K562 (cell line): ENCODE data around the gene BCKDK. TPM values are rescaled to one million over a fixed set of nuclear protein-coding genes. Genes with fewer than 3 reads are reported as not detected.
A peak's percentile ranks its signal among the peaks of the same experiment; 100 is the strongest.

Source experiments
- CAMTA2 ChIP-seq: fragments of 250-450 bp; sonication (Bioruptor Pico); conservative IDR thresholded peaks from 2 replicates; pipeline ENCODE4 v1.5.1; 2022
- CBFA2T3 ChIP-seq: fragments of 450-650 bp; IDR thresholded peaks from 2 replicates; pipeline ENCODE4 v1.6.1; 2017
- FOXA3 ChIP-seq, 2 experiments: fragments of 450-650 bp in 1 of 2; sonication (generic) in 1 of 2; formaldehyde crosslinking; IDR thresholded peaks in 1 of 2; conservative IDR thresholded peaks in 1 of 2; 2 replicates each; pipeline versions ENCODE4 v1.4.0 to v1.8.0; 2020 to 2022; ENCODE audit warnings: mild to moderate bottlenecking in 2 of 2, missing genetic modification reagents in 1 of 2
- RAD51 ChIP-seq: fragments of 450-650 bp; IDR thresholded peaks from 2 replicates; pipeline ENCODE4 v1.7.1; 2016; ENCODE audit warnings: low read depth, mild to moderate bottlenecking, borderline replicate concordance
- RFX7 ChIP-seq: fragments of 250-450 bp; sonication (Bioruptor Pico); IDR thresholded peaks from 2 replicates; pipeline ENCODE4 v1.5.1; 2021; ENCODE audit warnings: mild to moderate bottlenecking
- SREBF2 ChIP-seq: sonication (generic); formaldehyde crosslinking; IDR thresholded peaks from 2 replicates; pipeline ENCODE4 v1.4.0; 2020; ENCODE audit warnings: mild to moderate bottlenecking, missing genetic modification reagents
- TAF1 ChIP-seq: IDR thresholded peaks from 2 replicates; pipeline ENCODE4 v1.6.1; 2011; ENCODE audit warnings: mild to moderate bottlenecking, low read length, moderate library complexity; ENCODE audit not compliant: insufficient read depth, control insufficient read depth, severe bottlenecking; ENCODE audit errors: extremely low read depth
- TARDBP ChIP-seq: fragments of 450-650 bp; IDR thresholded peaks from 2 replicates; pipeline ENCODE4 v1.6.1; 2016
- TCF7L2 ChIP-seq: fragments of 150-350 bp; IDR thresholded peaks from 2 replicates; pipeline ENCODE4 v1.6.1; 2016; ENCODE audit warnings: low read depth, mild to moderate bottlenecking, low read length, moderate library complexity
- TFAM ChIP-seq: fragments of 250-450 bp; sonication (Bioruptor Pico); conservative IDR thresholded peaks from 2 replicates; pipeline ENCODE4 v1.5.0; 2021; ENCODE audit warnings: mild to moderate bottlenecking, moderate library complexity
- ZNF174 ChIP-seq: fragments of 250-450 bp; sonication (Bioruptor Pico); IDR thresholded peaks from 2 replicates; pipeline ENCODE4 v1.4.0; 2020; ENCODE audit warnings: mild to moderate bottlenecking
- ZNF175 ChIP-seq: fragments of 200-800 bp; sonication (Bioruptor generic); IDR thresholded peaks from 2 replicates; pipeline ENCODE4 v1.6.1; 2016; ENCODE audit warnings: low read depth, mild to moderate bottlenecking, missing genetic modification characterization, missing compliant biosample characterization
- ZNF407 ChIP-seq: fragments of 450-650 bp; IDR thresholded peaks from 2 replicates; pipeline ENCODE4 v1.6.1; 2016; ENCODE audit warnings: low read depth
- ZNF436 ChIP-seq: fragments of 250-450, 450-650 bp; sonication (Bioruptor Pico); formaldehyde crosslinking; IDR thresholded peaks from 2 replicates; pipeline ENCODE4 v1.7.0; 2020; ENCODE audit warnings: mild to moderate bottlenecking
- ZNF77 ChIP-seq: fragments of 250-450 bp; sonication (Bioruptor Pico); IDR thresholded peaks from 2 replicates; pipeline ENCODE4 v1.5.0; 2020
- polyA plus RNA-seq, 8 experiments: library from polyadenylated mRNA; depleted of rRNA in 4 of 8; stranded (reverse) in 5 of 8; unstranded in 3 of 8; fragments of >200 nt; fragmentation: Nextera tagmentation in 2 of 8; fragmentation: Illumina TruSeq in 1 of 8; extraction: Ambion mirVana in 2 of 8; extraction: Trizol in 1 of 8; gene quantifications; 2 replicates each; pipeline versions ENCODE4 v1.2.1 to v1.2.3, GENCODE V29; 2011 to 2014; ENCODE audit warnings: inconsistent platforms in 1 of 8, missing spikeins in 1 of 8
- total RNA-seq, 7 experiments: library from RNA; depleted of rRNA in 6 of 7; stranded (reverse); fragments of >200 nt in 6 of 7; fragmentation: Illumina TruSeq in 2 of 7; extraction: Trizol in 2 of 7; gene quantifications; 2 replicates each; pipeline versions ENCODE4 v1.2.1 to v1.2.3, GENCODE V29; 2011 to 2021; ENCODE audit warnings: low replicate concordance in 1 of 7
- TF ChIP-seq, protein P1 (sequence below), 2 experiments: IDR thresholded peaks; 2 replicates each; pipeline ENCODE4 v1.6.1; 2011; ENCODE audit warnings: borderline replicate concordance in 1 of 2, control low read depth in 1 of 2, low read depth in 1 of 2, low read length in 1 of 2, mild to moderate bottlenecking in 1 of 2, mixed read lengths in 1 of 2, moderate library complexity in 1 of 2; ENCODE audit not compliant: insufficient read depth in 1 of 2, insufficient read length in 1 of 2, poor library complexity in 1 of 2, severe bottlenecking in 1 of 2; ENCODE audit errors: extremely low read depth in 1 of 2
- TF ChIP-seq, protein P2 (sequence below): sonication (generic); formaldehyde crosslinking; IDR thresholded peaks from 2 replicates; pipeline ENCODE4 v1.8.1; 2023; ENCODE audit warnings: mild to moderate bottlenecking, missing genetic modification reagents

The BCKDK gene
- total and polyA plus RNA-seq, 9 of the 15 experiments (the other 6 are each of a cell fraction or from before 2014, with no cell fraction given), result 0.58 to 34.8 (median 13.1) TPM

GRCh38 chr16:31073142-31073969, 34.8 kb upstream of the BCKDK start (continued):
- TF ChIP-seq ZNF407, result peak; percentile 49; the same call in 1 of the 2 replicates
- no peak for TF ChIP-seq CAMTA2
- TF ChIP-seq CBFA2T3, result no peak
- TF ChIP-seq, protein P1, sequence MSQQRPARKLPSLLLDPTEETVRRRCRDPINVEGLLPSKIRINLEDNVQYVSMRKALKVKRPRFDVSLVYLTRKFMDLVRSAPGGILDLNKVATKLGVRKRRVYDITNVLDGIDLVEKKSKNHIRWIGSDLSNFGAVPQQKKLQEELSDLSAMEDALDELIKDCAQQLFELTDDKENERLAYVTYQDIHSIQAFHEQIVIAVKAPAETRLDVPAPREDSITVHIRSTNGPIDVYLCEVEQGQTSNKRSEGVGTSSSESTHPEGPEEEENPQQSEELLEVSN (IDR thresholded peaks at IDR 0.05; ENCODE audit: borderline replicate concordance in 1 of 2, extremely low read depth in 1 of 2, insufficient read depth in 1 of 2, insufficient read length in 1 of 2, low read depth in 1 of 2, low read length in 1 of 2, poor library complexity in 1 of 2, severe bottlenecking in 1 of 2), result peak in 1 of 2 experiments; percentile 21
- TF ChIP-seq, protein P2, sequence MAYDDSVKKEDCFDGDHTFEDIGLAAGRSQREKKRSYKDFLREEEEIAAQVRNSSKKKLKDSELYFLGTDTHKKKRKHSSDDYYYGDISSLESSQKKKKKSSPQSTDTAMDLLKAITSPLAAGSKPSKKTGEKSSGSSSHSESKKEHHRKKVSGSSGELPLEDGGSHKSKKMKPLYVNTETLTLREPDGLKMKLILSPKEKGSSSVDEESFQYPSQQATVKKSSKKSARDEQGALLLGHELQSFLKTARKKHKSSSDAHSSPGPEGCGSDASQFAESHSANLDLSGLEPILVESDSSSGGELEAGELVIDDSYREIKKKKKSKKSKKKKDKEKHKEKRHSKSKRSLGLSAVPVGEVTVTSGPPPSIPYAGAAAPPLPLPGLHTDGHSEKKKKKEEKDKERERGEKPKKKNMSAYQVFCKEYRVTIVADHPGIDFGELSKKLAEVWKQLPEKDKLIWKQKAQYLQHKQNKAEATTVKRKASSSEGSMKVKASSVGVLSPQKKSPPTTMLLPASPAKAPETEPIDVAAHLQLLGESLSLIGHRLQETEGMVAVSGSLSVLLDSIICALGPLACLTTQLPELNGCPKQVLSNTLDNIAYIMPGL (CRISPR knock-in tag), result peak; percentile 60; the same call in 1 of the 2 replicates
- TF ChIP-seq TFAM (CRISPR knock-in tag), result no peak
- TF ChIP-seq ZNF436, result no peak
- peak; percentile 53 for TF ChIP-seq TAF1
- TF ChIP-seq FOXA3 (CRISPR knock-in tag; conservative IDR thresholded peaks at IDR 0.05 in 1 of 2, IDR thresholded peaks at IDR 0.05 in 1 of 2), result no peak
- no peak for TF ChIP-seq ZNF77 (CRISPR knock-in tag)
- 0 out of 2 replicates have a peak, but pooled peaks have one; percentile 52 for TF ChIP-seq TARDBP
- TF ChIP-seq RAD51, result no peak
- TF ChIP-seq RFX7 (CRISPR knock-in tag), result no peak
- TF ChIP-seq TCF7L2, result no peak
- no peak for TF ChIP-seq SREBF2 (CRISPR knock-in tag)
- no peak for TF ChIP-seq ZNF175 (CRISPR knock-in tag)
- TF ChIP-seq ZNF174 (CRISPR knock-in tag), result no peak
